K562 (cell line): ENCODE data around the gene TM7SF2.

Source experiments
- CHD1 ChIP-seq: fragments of 200-600 bp; sonication (generic); IDR thresholded peaks from one replicate; pipeline ENCODE4 v1.6.1; 2012; ENCODE audit warnings: mild to moderate bottlenecking, moderate library complexity, low read length, inconsistent platforms
- DIDO1 ChIP-seq: fragments of 450-650 bp; IDR thresholded peaks from 2 replicates; pipeline ENCODE4 v1.6.1; 2016; ENCODE audit warnings: low read depth, missing biosample characterization, missing genetic modification characterization
- ILK ChIP-seq: fragments of 450-650 bp; IDR thresholded peaks from 2 replicates; pipeline ENCODE4 v1.6.1; 2016; ENCODE audit warnings: missing genetic modification characterization, low read depth, mild to moderate bottlenecking, missing compliant biosample characterization, moderate library complexity, borderline replicate concordance
- STAT5A ChIP-seq: IDR thresholded peaks from 2 replicates; pipeline ENCODE4 v1.6.1; 2012; ENCODE audit warnings: low read length, inconsistent platforms, borderline replicate concordance
- ZNF76 ChIP-seq: fragments of 250-450 bp; sonication (Bioruptor Pico); IDR thresholded peaks from 2 replicates; pipeline ENCODE4 v1.4.0; 2020; ENCODE audit warnings: mild to moderate bottlenecking, moderate library complexity, borderline replicate concordance

DNA sequence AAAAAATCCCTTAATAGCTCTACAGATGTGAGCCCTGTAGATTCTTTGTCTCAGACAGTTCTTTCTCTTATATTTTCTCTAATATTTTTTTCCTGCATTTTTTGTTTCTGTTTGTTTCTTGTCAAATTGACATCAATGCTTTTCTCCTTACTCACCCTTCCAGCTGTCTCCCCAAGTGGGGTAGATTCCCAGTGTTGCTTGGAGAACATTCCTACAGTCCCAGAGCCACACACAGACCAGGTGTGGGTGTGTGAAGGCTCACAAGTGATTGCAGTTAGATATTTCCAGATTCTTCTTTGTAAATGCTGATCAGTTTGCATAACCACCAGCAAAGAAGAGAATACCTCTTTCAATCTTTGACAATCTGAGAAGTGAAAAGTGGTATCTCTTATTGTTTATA, 8.2 kb upstream of the TM7SF2 start:
- no peak for TF ChIP-seq CHD1
- no peak for TF ChIP-seq DIDO1 (tag)
- no peak for TF ChIP-seq STAT5A
- no peak for TF ChIP-seq ILK (tag)
- TF ChIP-seq ZNF76 (CRISPR knock-in tag) = no peak
